ENCODE data around the gene CABCOCO1.

CABCOCO1 gene

DNA sequence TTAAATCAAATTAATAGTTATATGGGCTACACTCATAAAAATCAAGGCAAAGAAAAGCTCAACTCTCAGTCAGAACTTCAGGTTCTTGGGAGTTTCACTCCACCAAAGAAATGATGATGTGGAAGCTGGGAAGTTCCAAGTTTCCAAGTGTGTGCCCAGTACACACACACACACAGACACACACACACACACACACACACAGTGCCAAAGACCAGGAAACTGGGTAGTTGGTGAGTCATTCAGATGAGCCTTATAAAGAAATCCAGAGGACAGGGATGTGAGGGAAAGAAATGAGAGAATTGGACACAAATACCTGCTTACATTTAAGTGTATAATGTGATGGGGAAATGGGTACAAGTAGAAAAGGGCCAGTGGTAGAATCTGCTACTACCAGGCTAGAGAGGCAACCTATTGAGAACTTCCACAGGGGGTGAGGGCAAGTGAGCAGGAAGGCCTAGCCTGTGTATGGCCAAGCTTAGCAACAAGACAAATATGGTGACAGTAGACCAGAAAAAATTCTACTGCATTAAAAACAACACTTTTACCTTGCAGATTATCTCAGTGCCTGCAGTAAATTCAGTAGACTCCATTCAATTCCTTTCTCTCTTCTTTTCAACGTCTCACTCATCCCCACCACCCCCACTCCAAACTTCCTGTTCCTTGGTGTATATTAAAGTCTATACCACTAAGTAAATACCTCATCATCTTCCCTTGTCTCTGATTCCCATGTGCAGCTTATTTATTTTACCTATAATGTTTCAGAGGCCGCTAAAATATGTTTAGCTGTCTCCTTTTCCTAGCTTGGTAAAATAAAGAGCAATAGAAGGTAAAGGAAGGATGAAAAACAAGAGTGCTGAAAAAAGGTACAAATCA lies 95.0 kb downstream of the CABCOCO1 start:
- no peak for DNase-seq

- no peak for DNase-seq
Measured at GRCh38 chr10:61758433-61758832, 95.7 kb downstream of the CABCOCO1 start.

- no peak for DNase-seq
Measured at GRCh38 chr10:61759751-61760150, 97.0 kb downstream of the CABCOCO1 start.

DNA sequence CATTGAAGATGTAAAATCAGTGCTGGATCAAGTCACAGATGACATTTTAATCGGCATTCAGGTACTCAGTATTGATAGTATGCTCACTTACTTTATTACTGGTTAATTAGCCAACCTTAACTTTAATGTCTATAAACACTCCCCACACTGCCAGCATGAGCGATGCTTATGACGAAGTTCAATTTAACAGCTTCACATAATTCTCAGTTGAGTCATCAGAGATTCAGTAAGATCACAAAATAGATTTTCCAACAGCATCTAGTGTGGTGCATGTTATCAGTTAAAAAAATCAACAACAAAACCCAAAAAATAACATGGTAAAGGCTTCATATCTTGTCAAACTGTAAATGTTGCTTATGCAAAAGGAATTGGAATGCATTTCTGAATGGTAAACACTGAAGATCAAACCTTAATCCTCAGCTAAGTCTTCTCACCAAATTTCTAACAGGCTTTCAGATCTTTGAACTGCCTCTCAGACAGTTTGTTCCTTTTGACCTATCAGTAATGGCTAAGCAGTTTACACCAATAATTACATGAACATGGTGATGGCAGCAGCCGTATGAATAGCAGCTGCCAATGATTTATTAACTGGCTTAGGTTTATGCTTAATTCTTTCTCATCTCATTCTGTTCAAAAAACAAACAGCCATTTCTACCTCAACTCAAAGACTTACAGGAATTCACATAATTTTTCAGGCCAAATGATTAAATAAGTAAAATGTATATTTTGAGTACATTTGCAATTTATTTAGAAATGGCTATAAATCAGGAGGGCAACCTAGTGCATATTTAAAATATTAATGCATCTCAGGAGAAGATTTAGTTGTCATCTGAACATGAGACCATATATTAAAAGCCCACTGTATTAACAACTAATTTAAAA lies 98.5 kb downstream of the CABCOCO1 start:
- DNase-seq = no peak

- DNase-seq = peak; percentile 60
Measured at GRCh38 chr10:61761825-61762217, 99.1 kb downstream of the CABCOCO1 start.

DNA sequence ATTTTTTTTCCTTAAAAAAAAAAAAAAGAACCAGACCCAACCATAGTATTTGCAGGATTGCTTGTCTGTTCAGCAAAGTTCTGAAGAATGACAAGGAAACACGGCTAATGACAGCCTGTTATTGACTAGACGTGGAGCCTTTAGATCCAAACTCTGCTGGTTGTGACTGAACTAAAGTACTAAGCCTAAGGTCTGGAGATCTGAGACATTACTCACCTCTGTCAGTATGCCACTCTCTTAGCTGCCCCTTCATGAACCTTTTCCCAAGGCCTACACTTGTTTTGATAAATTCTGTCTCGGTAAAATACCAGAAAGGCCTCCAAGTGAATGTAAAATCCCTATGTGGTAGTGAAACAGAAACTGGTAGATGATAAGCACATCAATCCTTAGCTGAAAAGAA lies 101.0 kb downstream of the CABCOCO1 start:
- DNase-seq = no peak

GRCh38 chr10:61764486-61764885 lies 101.8 kb downstream of the CABCOCO1 start:
- no peak for DNase-seq

DNA sequence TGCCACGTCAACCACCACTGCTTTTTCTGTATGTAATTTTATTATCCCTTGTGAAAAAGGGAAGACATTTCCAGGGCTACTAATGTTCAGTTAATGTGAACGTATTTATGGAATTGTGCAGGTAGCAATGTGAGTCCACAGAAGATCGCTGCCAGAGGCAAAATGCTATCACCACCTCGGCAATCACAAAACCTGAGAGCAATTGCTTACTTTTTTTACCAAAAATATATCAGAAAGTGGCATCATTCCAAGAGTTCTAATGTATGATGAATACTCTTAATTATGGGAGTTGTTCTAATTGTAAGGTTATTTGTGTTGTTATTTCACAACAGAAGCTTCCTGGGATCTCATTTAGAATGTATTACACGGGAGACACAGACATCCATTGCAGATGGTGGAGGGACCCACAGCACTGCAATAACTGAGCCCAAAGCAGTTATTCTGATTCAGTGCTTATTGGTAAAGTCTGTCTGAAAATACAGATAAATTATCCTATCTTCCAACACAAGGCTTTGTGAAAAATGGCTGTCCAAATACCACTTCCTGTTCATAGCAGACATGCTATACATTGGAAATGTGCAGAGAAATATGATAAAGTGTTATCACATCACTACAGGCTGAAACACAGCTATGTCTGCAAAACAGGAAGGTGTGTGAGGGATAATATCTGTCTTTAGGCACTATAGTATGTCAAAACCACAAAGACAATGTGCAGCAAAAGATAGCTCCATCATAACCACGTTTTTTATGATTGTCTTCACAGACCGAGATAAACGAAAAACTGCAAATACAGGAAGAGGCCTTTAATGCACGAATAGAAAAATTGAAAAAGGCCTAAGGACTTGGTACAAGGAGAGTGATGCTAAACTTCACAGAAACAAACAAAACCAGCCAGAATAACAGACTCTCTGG lies 102.7 kb downstream of the CABCOCO1 start:
- no peak for DNase-seq

- DNase-seq = no peak
Measured at GRCh38 chr10:61766927-61767326, 104.2 kb downstream of the CABCOCO1 start.

DNA sequence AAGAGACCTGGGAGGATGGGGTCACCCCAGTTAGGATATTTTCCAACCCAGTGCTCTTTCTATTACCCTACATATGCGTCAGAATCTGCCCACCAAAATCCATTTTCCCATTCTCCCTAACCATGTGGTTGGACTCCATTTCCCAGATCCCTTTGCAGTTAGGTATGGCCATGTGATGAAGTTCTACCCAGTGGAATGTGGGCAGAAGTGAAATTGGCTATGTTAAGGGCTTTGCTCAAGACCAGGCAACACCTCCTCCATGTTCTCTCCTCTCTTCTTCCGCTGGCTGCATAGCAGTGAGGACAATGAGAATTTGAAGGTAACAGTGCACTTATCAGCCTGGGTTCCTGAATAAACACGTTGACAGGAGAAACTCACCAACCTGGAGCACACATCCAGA lies 111.3 kb downstream of the CABCOCO1 start:
- DNase-seq = no peak

GRCh38 chr10:61775111-61775510 lies 112.4 kb downstream of the CABCOCO1 start:
- DNase-seq = no peak

DNA sequence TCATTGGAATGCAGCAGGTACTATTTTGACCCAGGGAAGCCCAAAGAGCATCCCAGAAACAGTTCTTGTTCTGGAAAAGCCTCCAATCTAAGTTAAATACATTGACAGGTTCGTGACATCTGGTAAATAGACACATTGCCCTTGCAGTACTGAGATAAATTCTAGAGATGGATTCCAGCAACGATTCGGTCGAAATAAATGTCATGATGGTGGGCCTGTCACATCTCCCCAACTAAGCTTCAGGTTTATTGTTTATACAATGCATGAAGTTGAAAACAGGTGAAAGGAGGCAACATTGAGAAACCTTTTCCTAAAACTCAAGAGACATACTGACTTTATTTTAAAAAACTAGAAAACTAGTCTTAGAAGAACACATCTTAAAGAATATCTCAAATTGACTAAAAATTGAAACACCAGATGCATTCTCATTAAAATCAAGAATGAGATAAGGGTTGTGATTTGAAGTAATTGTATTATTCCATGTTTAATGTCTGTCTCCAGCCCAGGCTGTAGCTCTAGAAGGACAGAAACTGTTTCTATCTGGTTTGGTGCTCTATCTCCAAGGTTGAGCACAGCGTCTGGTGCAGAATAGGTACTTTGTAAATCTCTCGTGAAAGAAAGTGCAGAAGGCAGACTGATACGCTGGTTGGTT lies 114.0 kb downstream of the CABCOCO1 start:
- no peak for DNase-seq

- DNase-seq = no peak
Measured at GRCh38 chr10:61778137-61778536, 115.4 kb downstream of the CABCOCO1 start.

DNA sequence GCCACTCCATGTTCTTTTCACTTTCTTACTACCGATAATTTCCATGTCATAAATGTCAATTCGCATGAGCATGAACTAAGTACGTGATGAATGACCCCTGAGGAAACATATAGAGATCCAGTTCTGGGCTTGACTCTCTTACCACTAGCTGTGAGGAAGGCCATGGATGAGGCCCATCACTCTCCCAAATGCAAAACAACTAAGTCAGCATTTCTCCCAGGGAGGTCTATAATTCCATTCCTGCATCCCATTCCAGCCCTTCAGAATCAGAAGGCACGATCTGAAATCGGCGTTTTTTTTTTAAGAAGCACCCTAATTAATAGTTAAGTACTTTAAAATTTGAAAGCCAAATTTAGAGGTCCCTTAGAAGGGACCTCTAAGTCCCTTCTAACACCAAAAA lies 116.5 kb downstream of the CABCOCO1 start:
- no peak for DNase-seq

GRCh38 chr10:61779950-61780659 lies 117.4 kb downstream of the CABCOCO1 start:
- peak; percentile 7 for DNase-seq

- no peak for DNase-seq
Measured at GRCh38 chr10:61780732-61781131, 118.0 kb downstream of the CABCOCO1 start.

- no peak for DNase-seq
Measured at GRCh38 chr10:61781969-61782403, 119.3 kb downstream of the CABCOCO1 start.

DNA sequence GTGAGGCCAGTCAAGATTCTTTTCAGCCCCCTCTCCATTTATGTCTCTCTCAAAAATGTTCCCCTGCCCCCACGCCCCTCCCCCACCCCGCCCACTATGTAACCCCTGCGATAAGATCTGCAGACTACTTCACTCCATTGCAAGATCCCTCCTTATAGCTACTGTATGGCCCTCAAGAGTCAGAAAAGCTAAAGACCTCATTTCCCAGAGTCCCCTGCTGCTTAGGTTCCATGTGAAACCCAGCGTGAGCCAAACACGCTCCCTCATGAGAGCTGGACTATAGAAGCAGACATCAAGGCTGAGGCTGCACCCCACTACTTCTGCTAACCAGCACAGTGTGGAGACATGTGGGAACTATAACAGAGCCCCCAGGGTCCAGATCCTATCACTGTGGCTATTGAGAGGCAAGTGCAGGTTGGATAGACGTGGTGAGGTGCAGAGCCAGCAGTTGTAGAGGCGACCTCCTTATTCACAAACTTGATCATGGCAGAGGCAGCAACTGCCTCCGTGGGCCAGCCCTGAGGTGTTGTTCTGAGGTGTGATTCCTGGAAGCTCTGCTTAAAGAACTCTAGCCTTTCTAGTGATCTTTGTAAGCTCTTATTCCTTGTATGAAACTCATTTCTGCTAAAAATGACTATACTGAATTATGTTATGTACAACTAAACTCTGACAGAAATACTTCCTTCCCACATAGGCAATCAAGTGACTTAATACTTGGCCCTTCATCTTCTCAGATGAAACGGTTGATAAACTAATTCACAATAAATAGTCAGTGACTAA lies 121.8 kb downstream of the CABCOCO1 start:
- DNase-seq = no peak

DNA sequence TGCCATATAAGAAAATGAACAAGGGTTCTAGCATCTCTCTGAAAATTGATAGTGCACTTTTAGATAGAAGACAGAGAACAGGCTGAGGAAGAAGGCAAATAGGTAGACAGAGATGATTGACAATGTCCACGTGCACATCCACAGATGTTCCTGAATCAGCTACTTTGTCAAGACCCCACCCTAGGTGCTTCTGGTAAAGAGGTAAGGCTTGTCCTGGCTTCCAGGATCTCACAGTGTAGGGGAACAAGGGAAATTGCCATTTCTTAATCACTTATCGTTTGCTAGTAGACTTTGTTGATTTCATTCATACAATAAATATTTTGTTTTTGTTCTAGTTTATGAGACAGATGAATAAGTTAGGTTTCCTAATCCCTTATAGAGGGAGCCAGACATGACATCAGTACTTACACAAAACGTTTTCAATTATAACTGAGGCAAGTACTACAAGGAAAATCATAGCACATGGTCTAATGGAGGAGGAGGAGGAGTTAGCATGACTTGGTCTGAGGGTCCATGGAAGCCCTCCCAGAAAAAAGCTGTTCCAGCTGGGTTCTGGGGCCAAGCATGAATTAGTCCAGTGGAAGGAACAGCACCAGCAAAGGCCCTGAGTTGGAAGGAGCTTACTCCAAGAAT lies 122.9 kb downstream of the CABCOCO1 start:
- no peak for DNase-seq

DNA sequence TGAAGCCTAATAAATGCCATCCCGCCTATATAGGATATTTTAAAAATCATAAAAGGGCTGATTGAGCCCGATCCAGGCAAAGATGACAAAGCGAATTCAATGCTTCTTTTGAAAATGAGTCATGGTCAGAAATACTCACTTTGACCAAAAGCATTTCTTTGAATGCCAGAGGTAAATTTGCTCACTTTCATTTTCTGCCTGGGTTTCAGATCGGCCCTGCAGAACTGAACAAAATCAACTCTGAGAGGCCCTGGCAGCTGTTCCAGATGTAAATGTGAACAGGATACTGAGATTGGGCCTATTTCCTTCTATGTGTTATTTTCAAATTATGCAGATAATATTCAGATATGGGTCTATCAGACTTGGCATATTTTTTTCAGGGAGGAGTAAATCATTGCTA lies 124.0 kb downstream of the CABCOCO1 start:
- no peak for DNase-seq

All from NCI-H1048 (cell line).